Osteoblast (primary cell): ENCODE measurements around the gene IFT52. TPM values are rescaled to one million over a fixed set of nuclear protein-coding genes. Genes with fewer than 3 reads are reported as not detected.
"Not testable (repeated sequence)": the region's sequence is repeated elsewhere in the genome, so short reads cannot be mapped to it uniquely, and the experiment has no call there.

Source experiments
- DNase-seq: peaks from one replicate; pipeline ENCODE4 v3.0.0; 2011; ENCODE audit warnings: low spot score, mixed read lengths; ENCODE audit not compliant: insufficient read length; ENCODE audit errors: missing footprints
- H2AFZ ChIP-seq: 2 replicates; pipeline ENCODE4 v1.6.0; 2011; ENCODE audit warnings: mild to moderate bottlenecking, low read length
- H3K27ac ChIP-seq: 2 replicates; pipeline ENCODE4 v1.5.1; 2011; ENCODE audit warnings: mild to moderate bottlenecking, low read depth, low read length, moderate library complexity
- H3K27me3 ChIP-seq: 2 replicates; pipeline ENCODE4 v1.6.0; 2012; ENCODE audit warnings: mild to moderate bottlenecking, control low read depth, inconsistent platforms, low read length, moderate library complexity; ENCODE audit not compliant: insufficient read depth
- H3K36me3 ChIP-seq: 2 replicates; pipeline ENCODE4 v1.5.1; 2011; ENCODE audit warnings: mild to moderate bottlenecking, low read length, control low read depth, moderate library complexity; ENCODE audit not compliant: insufficient read depth
- H3K4me1 ChIP-seq: 2 replicates; pipeline ENCODE4 v1.5.1; 2011; ENCODE audit warnings: mild to moderate bottlenecking, low read length, control low read depth, moderate library complexity; ENCODE audit not compliant: insufficient read depth
- H3K4me2 ChIP-seq: 2 replicates; pipeline ENCODE4 v1.6.0; 2011; ENCODE audit warnings: mild to moderate bottlenecking, low read length; ENCODE audit not compliant: insufficient read depth
- H3K4me3 ChIP-seq: fragments of 200-600 bp; sonication (generic); 3 replicates; pipeline ENCODE4 v1.5.1; 2012; ENCODE audit warnings: mild to moderate bottlenecking, low read length, inconsistent platforms; ENCODE audit not compliant: insufficient read depth
- H3K79me2 ChIP-seq: 2 replicates; pipeline ENCODE4 v1.6.0; 2012; ENCODE audit warnings: mild to moderate bottlenecking, low read length, control low read depth, inconsistent platforms; ENCODE audit not compliant: insufficient read depth
- H3K9me3 ChIP-seq: 2 replicates; pipeline ENCODE4 v1.5.1; 2011; ENCODE audit warnings: low read depth, low read length, control low read depth
- H4K20me1 ChIP-seq: 2 replicates; pipeline ENCODE4 v1.6.0; 2012; ENCODE audit warnings: mild to moderate bottlenecking, low read length, control low read depth; ENCODE audit not compliant: insufficient read depth
- CTCF ChIP-seq: IDR thresholded peaks from 2 replicates; pipeline ENCODE4 v1.5.1; 2011; ENCODE audit warnings: mild to moderate bottlenecking, low read depth, low read length, moderate library complexity; ENCODE audit errors: extremely low read depth
- total RNA-seq: library from RNA; depleted of rRNA; stranded (reverse); fragments of >200 nt; gene quantifications from 2 replicates; pipeline ENCODE4 v1.2.3, GENCODE V29; 2012

The IFT52 gene
- total RNA-seq, 1 donor: 63.0 TPM

GRCh38 chr20:43603124-43603523 lies 12.4 kb downstream of the IFT52 start:
- no peak overlapping the region for H3K27ac ChIP-seq
- DNase-seq: no peak
- H3K79me2 ChIP-seq: no peaks in the 10 kb centered on the region
- H2AFZ ChIP-seq: no peak overlapping the region
- no peak for TF ChIP-seq CTCF
- no peak overlapping the region for H3K4me3 ChIP-seq
- H3K4me2 ChIP-seq: no peak overlapping the region
- H3K4me1 ChIP-seq: no peaks in the 10 kb centered on the region
- H3K36me3 ChIP-seq: peaks cover 27% of the 10 kb centered on the region
- no peaks in the 10 kb centered on the region for H3K27me3 ChIP-seq
- no peaks in the 10 kb centered on the region for H4K20me1 ChIP-seq
- no peaks in the 10 kb centered on the region for H3K9me3 ChIP-seq

- H3K4me3 ChIP-seq: no peak overlapping the region
- no peak overlapping the region for H3K27ac ChIP-seq
- no peak for DNase-seq
- H3K9me3 ChIP-seq: no peaks in the 10 kb centered on the region
- H4K20me1 ChIP-seq: no peaks in the 10 kb centered on the region
- no peaks in the 10 kb centered on the region for H3K79me2 ChIP-seq
- H2AFZ ChIP-seq: no peak overlapping the region
- H3K4me1 ChIP-seq: no peaks in the 10 kb centered on the region
- no peak overlapping the region for H3K4me2 ChIP-seq
- no peaks in the 10 kb centered on the region for H3K27me3 ChIP-seq
- TF ChIP-seq CTCF: no peak
- peaks cover 27% of the 10 kb centered on the region for H3K36me3 ChIP-seq
Observed at GRCh38 chr20:43605715-43606114, 15.0 kb downstream of the IFT52 start.

- H3K9me3 ChIP-seq, H3K27me3 ChIP-seq, H4K20me1 ChIP-seq, H3K79me2 ChIP-seq, H3K4me1 ChIP-seq, H3K4me2 ChIP-seq, H3K4me3 ChIP-seq, H2AFZ ChIP-seq, H3K27ac ChIP-seq, DNase-seq: not testable (repeated sequence)
- peaks cover 28% of the 10 kb centered on the region for H3K36me3 ChIP-seq
Observed at GRCh38 chr20:43607278-43607677, 16.5 kb downstream of the IFT52 start.

- H3K27me3 ChIP-seq: no peaks in the 10 kb centered on the region
- H3K36me3 ChIP-seq: peaks cover 8% of the 10 kb centered on the region
Observed at GRCh38 chr20:43631598-43631997, 40.9 kb downstream of the IFT52 start.

More at GRCh38 chr20:43631598-43631997, 40.9 kb downstream of the IFT52 start:
- Histone ChIP-seq H3K4me2 (no peak overlapping the region), H3K79me2 (no peaks in the 10 kb centered on the region), H3K27ac (no peak overlapping the region), H3K9me3 (no peaks in the 10 kb centered on the region), H3K4me1 (no peaks in the 10 kb centered on the region), H3K4me3 (no peak overlapping the region), H2AFZ (no peak overlapping the region), H4K20me1 (no peaks in the 10 kb centered on the region)
- no peak for TF ChIP-seq CTCF
- no peak for DNase-seq
